ENCODE data around the gene TMEM179.

DNA sequence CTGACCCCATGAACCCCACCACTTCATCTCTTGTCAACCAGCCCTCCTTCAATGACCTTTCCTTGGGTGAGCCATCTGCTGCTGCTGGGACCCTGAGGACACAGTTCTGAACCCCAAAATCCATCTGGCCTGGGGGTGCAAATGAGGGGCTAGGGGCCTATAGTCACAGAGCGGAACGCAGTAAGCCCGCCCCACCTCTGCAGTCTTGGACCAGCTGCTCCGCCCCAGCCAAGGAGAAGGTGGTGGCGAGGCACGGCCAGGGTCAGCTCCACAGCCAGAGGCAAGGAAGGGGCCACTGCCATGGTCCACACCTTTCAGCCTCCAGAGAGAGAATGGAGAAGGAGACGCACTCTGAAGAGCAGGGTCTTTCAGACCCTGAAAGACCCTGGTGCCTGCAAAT, 5.1 kb downstream of the TMEM179 start:
- no peak for TF ChIP-seq TCF7 (IDR thresholded peaks at IDR 0.05; ENCODE audit: borderline replicate concordance)
- no peak for TF ChIP-seq BACH1 (IDR thresholded peaks at IDR 0.05; ENCODE audit: borderline replicate concordance)
- no peak for TF ChIP-seq PAX5 (IDR thresholded peaks at IDR 0.05; ENCODE audit: borderline replicate concordance, low read depth, low read length)
- TF ChIP-seq SMAD1 (IDR thresholded peaks at IDR 0.05; ENCODE audit: low read depth, partially characterized antibody) = no peak
- TF ChIP-seq, protein P1, sequence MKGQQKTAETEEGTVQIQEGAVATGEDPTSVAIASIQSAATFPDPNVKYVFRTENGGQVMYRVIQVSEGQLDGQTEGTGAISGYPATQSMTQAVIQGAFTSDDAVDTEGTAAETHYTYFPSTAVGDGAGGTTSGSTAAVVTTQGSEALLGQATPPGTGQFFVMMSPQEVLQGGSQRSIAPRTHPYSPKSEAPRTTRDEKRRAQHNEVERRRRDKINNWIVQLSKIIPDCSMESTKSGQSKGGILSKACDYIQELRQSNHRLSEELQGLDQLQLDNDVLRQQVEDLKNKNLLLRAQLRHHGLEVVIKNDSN (IDR thresholded peaks at IDR 0.05; ENCODE audit: borderline replicate concordance, extremely low read length, insufficient read depth, low read depth, low read length) = no peak
- TF ChIP-seq, protein P2, sequence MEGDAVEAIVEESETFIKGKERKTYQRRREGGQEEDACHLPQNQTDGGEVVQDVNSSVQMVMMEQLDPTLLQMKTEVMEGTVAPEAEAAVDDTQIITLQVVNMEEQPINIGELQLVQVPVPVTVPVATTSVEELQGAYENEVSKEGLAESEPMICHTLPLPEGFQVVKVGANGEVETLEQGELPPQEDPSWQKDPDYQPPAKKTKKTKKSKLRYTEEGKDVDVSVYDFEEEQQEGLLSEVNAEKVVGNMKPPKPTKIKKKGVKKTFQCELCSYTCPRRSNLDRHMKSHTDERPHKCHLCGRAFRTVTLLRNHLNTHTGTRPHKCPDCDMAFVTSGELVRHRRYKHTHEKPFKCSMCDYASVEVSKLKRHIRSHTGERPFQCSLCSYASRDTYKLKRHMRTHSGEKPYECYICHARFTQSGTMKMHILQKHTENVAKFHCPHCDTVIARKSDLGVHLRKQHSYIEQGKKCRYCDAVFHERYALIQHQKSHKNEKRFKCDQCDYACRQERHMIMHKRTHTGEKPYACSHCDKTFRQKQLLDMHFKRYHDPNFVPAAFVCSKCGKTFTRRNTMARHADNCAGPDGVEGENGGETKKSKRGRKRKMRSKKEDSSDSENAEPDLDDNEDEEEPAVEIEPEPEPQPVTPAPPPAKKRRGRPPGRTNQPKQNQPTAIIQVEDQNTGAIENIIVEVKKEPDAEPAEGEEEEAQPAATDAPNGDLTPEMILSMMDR (IDR thresholded peaks at IDR 0.05 in 2 of 3, conservative IDR thresholded peaks at IDR 0.05 in 1 of 3; ENCODE audit: control insufficient read depth in 2 of 3, extremely low read depth in 1 of 3, insufficient read depth in 1 of 3, low read depth in 3 of 3, low read length in 3 of 3) = no peak
- no peak for TF ChIP-seq KAT2A (conservative IDR thresholded peaks at IDR 0.05; ENCODE audit: control insufficient read depth, low read depth, low read length)
- TF ChIP-seq CREB1 (IDR thresholded peaks at IDR 0.05; ENCODE audit: low read depth) = no peak
- no peak for TF ChIP-seq CBX3 (IDR thresholded peaks at IDR 0.05; ENCODE audit: borderline replicate concordance, low read depth)
- no peak for TF ChIP-seq EP300 (IDR thresholded peaks at IDR 0.05; ENCODE audit: borderline replicate concordance in 1 of 2, control insufficient read depth in 1 of 2, low read depth in 2 of 2, low read length in 2 of 2)
